Stimulated activated CD4-positive, alpha-beta T cell treated with anti-CD3 and anti-CD28 coated beads, Interleukin-15, amount 100 ng/mL, for 24 hours (primary cell): ENCODE measurements around the gene RDH13.

Experiments
- DNase-seq: peaks from one replicate; pipeline ENCODE4 v3.0.0-alpha.2; 2020

The RDH13 gene

DNA sequence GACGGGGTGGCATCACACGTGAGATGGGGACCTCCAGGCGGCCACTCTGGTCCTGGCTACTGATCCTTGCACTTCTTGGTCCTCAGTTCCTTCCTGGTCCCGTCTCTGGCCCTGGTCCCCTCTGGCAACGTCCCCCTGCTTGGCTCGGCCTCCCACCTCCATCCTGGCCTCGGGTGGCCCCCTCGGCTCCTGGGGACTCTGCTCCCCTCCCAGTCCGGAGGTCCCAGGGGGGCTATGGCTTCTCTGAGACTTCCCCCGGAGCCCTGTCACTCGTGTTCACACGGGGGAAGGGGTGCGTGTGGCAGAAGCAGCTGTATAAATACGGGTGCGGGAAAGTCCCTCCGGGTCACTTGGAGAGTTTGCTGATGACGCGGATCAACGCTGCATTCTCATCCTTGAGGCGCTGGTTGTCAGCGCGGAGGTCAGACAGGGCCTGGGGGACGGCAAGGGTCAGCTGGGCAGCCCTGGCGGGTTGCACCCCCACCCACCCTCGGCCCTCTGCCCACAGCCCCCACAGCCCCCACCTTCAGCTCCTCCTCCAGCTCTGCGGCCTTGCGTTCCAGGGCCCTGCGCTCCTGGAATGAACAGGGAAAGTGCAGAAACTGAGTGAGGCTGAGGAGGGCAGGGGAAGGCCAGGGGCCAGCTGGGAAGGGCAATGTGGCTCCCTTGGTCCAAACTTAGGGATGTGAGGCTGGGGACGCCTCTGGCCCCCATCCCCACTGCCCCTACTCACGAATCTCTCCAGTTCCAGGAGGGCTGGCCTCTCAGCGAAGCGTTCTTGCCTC, 28.4 kb upstream of the RDH13 start:
- no peak for DNase-seq

- DNase-seq, result no peak
Observed at GRCh38 chr19:55090564-55090963, 27.6 kb upstream of the RDH13 start.

- no peak for DNase-seq
Observed at GRCh38 chr19:55089342-55089944, 26.5 kb upstream of the RDH13 start.

- peak; percentile 88 for DNase-seq
Observed at GRCh38 chr19:55088543-55089341, 25.8 kb upstream of the RDH13 start.

DNA sequence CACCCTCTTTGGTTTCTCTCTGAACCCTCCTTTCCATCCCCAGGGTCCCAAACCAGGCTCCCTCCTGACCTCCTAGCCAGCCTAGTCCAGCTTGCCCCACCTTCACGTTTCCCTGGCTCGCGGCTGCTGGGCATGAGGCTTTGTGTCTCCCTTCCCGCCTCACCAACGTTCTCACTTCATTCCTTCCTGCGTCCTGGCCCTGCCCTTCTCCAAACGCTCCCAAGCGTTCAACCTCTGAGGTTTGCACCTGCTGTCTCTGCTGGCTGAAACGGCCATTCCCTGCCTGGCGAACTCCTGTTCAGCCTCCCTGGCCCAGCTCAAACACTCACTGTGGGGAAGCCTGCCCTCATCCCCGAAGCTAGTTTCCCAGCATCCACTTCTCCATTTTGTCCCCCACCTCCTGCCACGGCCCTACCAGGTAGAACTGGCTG, 25.1 kb upstream of the RDH13 start:
- no peak for DNase-seq

- DNase-seq, result no peak
Observed at GRCh38 chr19:55087542-55087901, 24.6 kb upstream of the RDH13 start.

- DNase-seq, result peak; percentile 74
Observed at GRCh38 chr19:55086730-55087541, 24.0 kb upstream of the RDH13 start.

GRCh38 chr19:55085923-55086715, 23.2 kb upstream of the RDH13 start:
- no peak for DNase-seq

DNA sequence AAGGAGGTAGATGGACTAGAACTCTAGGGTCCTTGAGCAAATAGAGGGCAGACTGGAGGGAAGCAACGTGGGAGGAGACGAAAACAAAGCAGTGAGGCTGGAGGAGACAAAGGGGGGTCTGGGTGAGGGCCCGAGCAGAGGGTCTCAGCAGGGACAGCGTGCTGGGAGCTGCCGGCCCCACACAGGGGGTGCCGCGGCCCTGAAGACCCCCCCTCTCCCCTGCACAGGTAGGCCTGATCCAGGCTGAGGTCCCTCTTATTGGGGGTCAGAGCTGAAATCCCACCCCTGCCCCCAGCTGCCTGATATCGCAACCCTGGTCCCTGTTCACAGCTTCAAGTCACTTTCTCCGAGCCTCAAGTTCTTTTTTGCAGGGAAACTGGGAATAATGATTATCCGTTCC, 21.5 kb upstream of the RDH13 start:
- no peak for DNase-seq

DNA sequence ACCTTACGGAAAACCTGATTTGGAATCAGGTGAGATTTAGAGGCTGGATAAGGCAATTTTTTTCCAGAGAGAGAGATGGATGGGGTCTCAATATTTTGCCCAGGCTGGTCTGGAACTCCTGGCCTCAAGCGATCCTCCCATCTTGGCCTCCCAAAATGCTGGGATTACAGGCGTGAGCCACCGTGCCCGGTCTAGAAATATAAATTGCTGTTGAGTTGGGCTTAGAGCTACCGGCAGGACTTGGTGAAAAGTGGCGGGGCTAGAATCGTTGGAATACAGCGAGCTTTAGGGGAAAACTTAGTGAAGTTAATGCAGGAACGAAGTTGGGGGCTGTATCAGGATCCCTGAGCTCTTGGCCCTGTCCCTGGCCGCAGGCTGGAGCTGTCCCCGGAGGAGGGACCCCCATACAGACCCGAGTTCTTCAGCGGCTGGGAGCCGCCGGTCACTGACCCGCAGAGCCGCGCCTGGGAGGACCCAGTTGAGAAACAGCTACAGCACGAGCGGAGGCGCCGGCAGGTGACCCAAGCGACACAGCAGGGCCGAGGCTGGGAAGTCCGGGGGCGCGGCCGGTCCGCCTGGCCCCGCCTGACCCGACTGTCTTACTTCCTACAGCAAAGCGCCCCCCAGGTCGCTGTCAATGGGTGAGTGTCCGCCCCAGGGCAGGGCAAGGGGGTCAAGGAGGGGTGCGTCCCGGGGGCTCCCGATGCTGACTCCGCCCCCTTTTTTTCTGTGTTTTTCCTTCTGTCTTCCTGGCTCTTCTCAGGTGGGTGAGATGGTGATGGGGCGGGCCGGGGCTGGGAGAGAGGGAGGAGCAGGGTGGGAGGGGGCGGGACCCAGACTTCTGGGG, 20.3 kb upstream of the RDH13 start:
- DNase-seq, result no peak

DNA sequence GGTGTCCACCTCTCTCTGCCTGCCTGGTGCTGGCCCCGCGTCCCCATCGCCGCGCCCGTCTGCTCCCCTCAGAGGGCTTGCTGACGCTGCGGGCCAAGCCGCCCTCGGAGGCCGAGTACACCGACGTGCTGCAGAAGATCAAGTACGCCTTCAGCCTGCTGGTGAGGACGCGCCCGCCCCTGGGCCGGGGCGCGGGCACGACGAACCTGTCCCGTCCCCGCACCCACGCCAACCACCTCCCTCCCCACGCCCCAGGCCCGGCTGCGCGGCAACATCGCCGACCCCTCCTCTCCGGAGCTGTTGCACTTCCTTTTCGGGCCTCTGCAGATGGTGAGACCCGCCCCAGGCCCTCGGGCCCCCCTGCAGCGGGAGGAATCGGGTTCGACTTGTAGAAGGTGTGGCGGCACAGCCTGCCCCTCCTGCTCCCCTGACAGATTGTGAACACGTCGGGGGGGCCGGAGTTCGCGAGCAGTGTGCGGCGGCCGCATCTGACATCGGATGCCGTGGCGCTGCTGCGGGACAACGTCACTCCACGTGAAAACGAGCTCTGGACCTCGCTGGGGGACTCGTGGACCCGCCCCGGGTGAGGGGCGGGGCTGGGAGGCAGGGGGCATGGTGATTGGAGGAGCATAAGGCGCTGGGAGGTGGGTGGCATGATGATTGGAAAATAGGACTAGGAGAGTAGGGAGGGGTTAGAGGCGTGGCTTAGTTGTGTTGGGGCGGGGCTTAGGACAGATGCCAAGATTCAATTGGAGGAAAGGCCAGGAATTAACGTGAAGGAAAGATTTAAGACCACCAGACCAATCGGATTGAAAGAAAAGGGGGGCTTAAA, 19.3 kb upstream of the RDH13 start:
- DNase-seq, result peak; percentile 67

DNA sequence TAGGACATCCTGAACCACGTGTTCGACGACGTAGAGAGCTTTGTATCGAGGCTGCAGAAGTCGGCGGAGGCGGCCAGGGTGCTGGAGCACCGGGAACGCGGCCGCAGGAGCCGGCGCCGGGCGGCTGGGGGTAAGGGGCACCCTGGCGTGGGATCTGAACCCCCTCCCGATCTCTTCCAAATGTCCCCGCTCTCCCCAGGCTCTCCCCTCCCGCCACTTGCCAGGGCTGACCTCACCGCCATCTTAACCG, 18.7 kb upstream of the RDH13 start:
- no peak for DNase-seq

DNA sequence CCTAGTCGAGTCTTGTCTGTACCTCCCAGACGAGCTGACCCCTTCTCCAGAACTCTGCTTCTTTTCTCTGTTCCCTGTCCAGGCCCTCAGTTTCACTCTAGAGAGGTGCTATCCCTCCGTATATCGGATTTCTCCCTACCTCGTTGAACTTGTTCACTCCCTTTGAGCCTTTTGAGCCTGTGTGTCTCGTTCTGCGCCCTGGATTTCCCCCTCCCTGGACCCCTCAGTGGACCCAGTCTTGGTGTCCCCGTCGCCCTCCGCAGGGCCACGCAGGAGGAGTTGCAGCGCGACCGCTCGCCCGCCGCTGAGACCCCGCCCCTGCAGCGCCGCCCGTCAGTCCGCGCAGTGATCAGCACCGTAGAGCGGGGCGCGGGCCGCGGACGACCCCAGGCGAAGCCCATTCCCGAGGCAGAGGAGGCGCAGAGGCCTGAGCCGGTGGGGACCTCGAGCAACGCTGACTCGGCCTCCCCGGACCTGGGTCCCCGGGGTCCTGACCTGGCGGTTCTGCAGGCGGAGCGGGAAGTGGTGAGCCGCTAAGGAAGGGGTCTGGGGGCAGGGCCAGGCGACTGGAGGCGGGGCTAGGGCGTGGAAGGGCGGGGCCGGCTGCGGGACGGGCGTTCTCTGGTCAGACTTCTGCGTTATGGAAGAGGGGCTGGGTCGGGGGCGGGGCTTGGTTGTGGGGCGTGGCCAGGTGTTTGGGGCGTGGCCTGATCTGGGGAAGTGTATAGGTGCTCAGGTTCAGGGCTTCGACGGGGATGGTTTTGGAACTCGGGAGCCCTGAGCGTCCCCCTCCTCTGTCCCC, 18.2 kb upstream of the RDH13 start:
- DNase-seq, result peak; percentile 89

GRCh38 chr19:55080121-55080967, 17.4 kb upstream of the RDH13 start:
- peak; percentile 80 for DNase-seq

- no peak for DNase-seq
Observed at GRCh38 chr19:55079400-55080038, 16.6 kb upstream of the RDH13 start.

DNA sequence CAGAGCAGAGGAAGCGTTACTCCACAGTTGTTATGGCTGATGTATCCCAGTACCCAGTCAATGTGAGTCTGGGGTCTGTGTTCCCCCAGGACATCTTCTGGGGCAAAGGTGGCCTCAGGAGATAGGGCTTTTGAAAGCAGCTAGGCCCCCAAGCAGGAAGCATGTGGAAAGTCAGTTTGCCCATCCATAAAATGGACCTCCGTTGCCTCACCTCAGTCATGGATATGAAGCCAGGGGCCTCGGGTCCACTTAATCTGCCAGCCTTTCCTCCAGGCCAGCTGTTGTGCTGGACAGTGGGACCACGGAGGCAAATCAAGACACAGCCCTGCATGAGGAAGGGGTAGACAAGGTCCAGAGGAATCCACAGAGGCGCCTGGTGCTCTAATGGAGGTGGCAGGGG, 16.0 kb upstream of the RDH13 start:
- DNase-seq, result no peak

DNA sequence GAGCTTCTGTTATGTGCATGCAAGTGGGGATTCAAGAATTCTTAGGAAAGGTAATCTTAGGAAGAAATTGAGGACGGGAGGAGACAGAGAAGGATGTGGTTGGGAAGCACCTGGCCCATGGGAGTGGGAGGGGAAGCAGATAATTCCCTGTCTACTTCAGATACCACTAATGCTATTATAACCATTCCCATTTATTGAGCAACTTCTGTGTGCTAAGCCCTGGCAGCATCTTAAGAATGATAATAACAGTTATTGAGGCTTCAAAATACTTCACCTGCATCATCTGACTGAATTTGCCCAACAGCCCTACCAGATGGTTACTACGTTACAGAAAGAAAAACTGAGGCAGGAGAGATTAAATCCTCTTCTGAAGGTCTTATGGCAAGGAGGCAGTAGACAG, 14.2 kb upstream of the RDH13 start:
- no peak for DNase-seq

GRCh38 chr19:55076321-55076720, 13.4 kb upstream of the RDH13 start:
- DNase-seq, result no peak
